Calu3 (cell line): ENCODE measurements around the gene FARS2. TPM values are rescaled to one million over a fixed set of nuclear protein-coding genes. Genes with fewer than 3 reads are reported as not detected.

ENCODE experiments used
- BruUV-seq: library from RNA; stranded (reverse); fragments of 400-500 nt; replicated peaks from 2 replicates; lab custom pipeline; 2021; lab: Mats Ljungman, UMichigan
- CTCF ChIA-PET: fragments of 300-600 bp; sonication (Branson Sonifier 250); formaldehyde crosslinking; loops from one replicate; lab custom pipeline; 2022; ENCODE audit warnings: antibody characterized with exemption; lab: Charles Lee
- DNase-seq: peaks from one replicate; pipeline ENCODE4 v3.0.0; 2022
- H3K27ac Mint-ChIP-seq: one replicate; pipeline ENCODE4 v1.8.0; 2022; ENCODE audit warnings: mixed read lengths; ENCODE audit not compliant: unreplicated experiment
- H3K27me3 Mint-ChIP-seq: one replicate; pipeline ENCODE4 v1.8.0; 2022; ENCODE audit warnings: mixed read lengths; ENCODE audit not compliant: unreplicated experiment
- H3K36me3 Mint-ChIP-seq: one replicate; pipeline ENCODE4 v1.8.0; 2022; ENCODE audit warnings: mild to moderate bottlenecking, moderate library complexity, mixed read lengths; ENCODE audit not compliant: insufficient read depth, unreplicated experiment
- H3K4me1 Mint-ChIP-seq: one replicate; pipeline ENCODE4 v1.8.0; 2022; ENCODE audit warnings: mild to moderate bottlenecking, low read depth, mixed read lengths; ENCODE audit not compliant: unreplicated experiment
- H3K4me3 Mint-ChIP-seq: one replicate; pipeline ENCODE4 v1.8.0; 2022; ENCODE audit warnings: mild to moderate bottlenecking, low read depth, moderate library complexity, mixed read lengths; ENCODE audit not compliant: unreplicated experiment
- H3K9me3 Mint-ChIP-seq: one replicate; pipeline ENCODE4 v1.8.0; 2022; ENCODE audit warnings: low read depth, mixed read lengths; ENCODE audit not compliant: unreplicated experiment
- intact Hi-C: fragments of 100-400 bp; cut with micrococcal nuclease; formaldehyde crosslinking; loops from one replicate; pipeline ENCODE4 v1.10.0; 2022; ENCODE audit not compliant: unreplicated experiment
- total RNA-seq: library from RNA; stranded (reverse); gene quantifications from 2 replicates; pipeline ENCODE4 v1.2.3, GENCODE V29; 2022
- TF ChIP-seq, protein P1 (sequence below): fragments of 200-600 bp; IDR thresholded peaks from one replicate; pipeline ENCODE4 v1.8.0; 2022; ENCODE audit warnings: antibody characterized with exemption; ENCODE audit not compliant: unreplicated experiment

FARS2 gene
- total RNA-seq, 1 experiment from 2014 or later: 13.4 TPM

DNA sequence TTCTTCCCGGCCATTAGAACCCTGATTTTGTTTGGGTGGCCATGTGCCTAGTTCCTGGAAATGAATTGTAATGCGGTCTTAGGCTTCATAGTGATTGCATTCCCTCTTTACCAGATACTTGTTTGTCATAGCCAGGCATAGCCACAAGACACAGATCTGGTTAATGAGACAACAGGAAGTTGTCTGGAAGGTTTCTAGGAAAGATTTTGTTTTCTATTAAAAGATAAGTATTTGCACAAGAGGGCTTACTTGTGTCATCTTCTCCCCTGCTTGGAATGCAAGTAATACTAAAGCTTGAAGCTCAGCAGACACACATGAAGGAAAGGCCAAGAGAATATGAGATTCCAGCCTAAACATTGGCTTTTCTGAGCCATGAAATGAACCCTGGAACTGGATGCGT lies 12.9 kb downstream of the FARS2 start:
- Mint-ChIP-seq H3K4me3 (no peak overlapping the region), H3K4me1 (no peaks in the 10 kb centered on the region), H3K27ac (no peak overlapping the region), H3K36me3 (no peaks in the 10 kb centered on the region), H3K27me3 (no peaks in the 10 kb centered on the region), H3K9me3 (no peaks in the 10 kb centered on the region)
- TF ChIP-seq, protein P1, sequence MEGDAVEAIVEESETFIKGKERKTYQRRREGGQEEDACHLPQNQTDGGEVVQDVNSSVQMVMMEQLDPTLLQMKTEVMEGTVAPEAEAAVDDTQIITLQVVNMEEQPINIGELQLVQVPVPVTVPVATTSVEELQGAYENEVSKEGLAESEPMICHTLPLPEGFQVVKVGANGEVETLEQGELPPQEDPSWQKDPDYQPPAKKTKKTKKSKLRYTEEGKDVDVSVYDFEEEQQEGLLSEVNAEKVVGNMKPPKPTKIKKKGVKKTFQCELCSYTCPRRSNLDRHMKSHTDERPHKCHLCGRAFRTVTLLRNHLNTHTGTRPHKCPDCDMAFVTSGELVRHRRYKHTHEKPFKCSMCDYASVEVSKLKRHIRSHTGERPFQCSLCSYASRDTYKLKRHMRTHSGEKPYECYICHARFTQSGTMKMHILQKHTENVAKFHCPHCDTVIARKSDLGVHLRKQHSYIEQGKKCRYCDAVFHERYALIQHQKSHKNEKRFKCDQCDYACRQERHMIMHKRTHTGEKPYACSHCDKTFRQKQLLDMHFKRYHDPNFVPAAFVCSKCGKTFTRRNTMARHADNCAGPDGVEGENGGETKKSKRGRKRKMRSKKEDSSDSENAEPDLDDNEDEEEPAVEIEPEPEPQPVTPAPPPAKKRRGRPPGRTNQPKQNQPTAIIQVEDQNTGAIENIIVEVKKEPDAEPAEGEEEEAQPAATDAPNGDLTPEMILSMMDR: no peak
- CTCF ChIA-PET: no interaction called here
- no TSS peak for BruUV-seq
- no peak for DNase-seq
- intact Hi-C loops: no loop called here

DNA sequence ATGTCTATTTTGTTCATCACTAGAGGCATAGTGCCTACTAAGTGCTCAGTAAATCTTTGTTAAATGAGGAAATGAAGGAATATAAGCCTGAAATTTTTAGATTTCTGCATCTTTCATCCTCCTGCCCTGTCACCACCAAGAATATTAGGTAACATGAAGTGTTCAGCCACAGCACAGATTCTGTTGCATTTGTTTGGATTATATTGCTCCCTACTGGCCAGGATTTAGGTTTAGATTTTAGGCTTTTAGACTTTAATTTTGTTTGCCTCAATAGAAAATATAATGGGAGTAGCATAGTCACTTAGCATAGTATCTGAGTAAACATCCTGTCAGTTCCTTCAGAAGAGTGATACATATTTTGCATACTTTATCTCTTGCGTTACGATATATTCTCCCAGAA lies 14.2 kb downstream of the FARS2 start:
- H3K4me1 Mint-ChIP-seq: no peaks in the 10 kb centered on the region
- CTCF ChIA-PET: no interaction called here
- intact Hi-C loops: no loop called here

DNA sequence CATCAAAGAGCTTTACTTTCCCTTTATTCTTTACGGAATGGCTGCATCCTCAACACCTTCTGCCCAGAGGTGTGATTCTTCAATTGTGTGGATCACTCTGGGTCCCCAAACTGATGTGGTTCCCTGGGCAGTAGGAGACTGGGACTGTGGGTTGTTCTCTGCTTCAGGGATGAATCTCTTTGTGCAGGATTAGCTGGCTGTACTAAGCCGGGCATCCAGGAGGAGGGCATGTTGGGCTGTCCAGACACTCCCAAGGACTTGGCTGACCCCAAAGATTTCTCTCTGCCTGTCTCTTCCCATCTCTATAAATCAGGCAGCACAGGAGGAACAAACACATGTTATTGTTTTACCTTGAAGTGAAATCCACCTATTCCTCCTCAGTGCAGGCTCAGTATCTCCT lies 15.3 kb downstream of the FARS2 start:
- TF ChIP-seq, protein P1: no peak
- intact Hi-C loops: no loop called here
- no peak for DNase-seq
- no TSS peak for BruUV-seq
- Mint-ChIP-seq H3K9me3 (no peaks in the 10 kb centered on the region), H3K4me1 (no peaks in the 10 kb centered on the region), H3K27ac (no peak overlapping the region), H3K36me3 (no peaks in the 10 kb centered on the region), H3K27me3 (no peaks in the 10 kb centered on the region), H3K4me3 (no peak overlapping the region)
- CTCF ChIA-PET: no interaction called here

More for the DNA sequence above, 14.2 kb downstream of the FARS2 start:
- Mint-ChIP-seq H3K9me3 (no peaks in the 10 kb centered on the region), H3K4me3 (no peak overlapping the region), H3K27ac (no peak overlapping the region), H3K27me3 (no peaks in the 10 kb centered on the region), H3K36me3 (no peaks in the 10 kb centered on the region)
- BruUV-seq: no TSS peak
- TF ChIP-seq, protein P1: no peak
- no peak for DNase-seq

DNA sequence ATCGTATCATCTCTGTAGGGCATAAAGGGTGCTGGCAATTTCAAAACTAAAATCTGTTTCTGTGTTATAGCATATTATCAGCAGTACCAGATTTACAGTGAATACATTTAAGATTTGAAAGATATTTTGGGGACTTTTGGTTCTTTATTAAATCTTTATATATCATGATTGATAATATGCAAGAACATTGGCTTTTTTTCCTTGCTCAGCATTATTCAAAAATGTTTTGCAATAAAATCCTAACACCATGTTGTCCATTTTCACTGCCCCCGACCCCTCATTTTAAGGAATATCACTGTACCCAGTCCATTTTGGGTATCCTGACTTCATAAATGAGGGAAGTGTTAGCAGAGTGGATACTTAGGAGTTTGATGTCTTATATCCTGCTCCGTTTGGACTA lies 16.3 kb downstream of the FARS2 start:
- intact Hi-C loops: no loop called here
- CTCF ChIA-PET: no interaction called here
- TF ChIP-seq, protein P1: no peak
- no peaks in the 10 kb centered on the region for H3K36me3 Mint-ChIP-seq
- no peak for DNase-seq
- H3K4me3 Mint-ChIP-seq: no peak overlapping the region
- H3K27me3 Mint-ChIP-seq: no peaks in the 10 kb centered on the region
- no TSS peak for BruUV-seq
- H3K27ac Mint-ChIP-seq: no peak overlapping the region
- H3K9me3 Mint-ChIP-seq: no peaks in the 10 kb centered on the region
- H3K4me1 Mint-ChIP-seq: no peaks in the 10 kb centered on the region
